ENCODE measurements around the gene CSF3R.

- TF ChIP-seq CTCF (conservative IDR thresholded peaks at IDR 0.05; ENCODE audit: low read depth in 2 of 2) (no peak), CREB1 (CRISPR knock-in tag; IDR thresholded peaks at IDR 0.05; ENCODE audit: low read depth) (no peak), JUNB (IDR thresholded peaks at IDR 0.05; ENCODE audit: unreplicated experiment) (no peak), POLR2AphosphoS5 (IDR thresholded peaks at IDR 0.05; ENCODE audit: low read depth) (no peak), EZH2 (IDR thresholded peaks at IDR 0.05; ENCODE audit: low read depth, unreplicated experiment) (no peak), EZH2phosphoT487 (IDR thresholded peaks at IDR 0.05; ENCODE audit: unreplicated experiment) (no peak), NANOG (IDR thresholded peaks at IDR 0.05; ENCODE audit: borderline replicate concordance) (no peak), REST (IDR thresholded peaks at IDR 0.05; ENCODE audit: unreplicated experiment) (no peak), ETS1 (IDR thresholded peaks at IDR 0.05) (no peak)
These were observed 19.9 kb upstream of the CSF3R start for GRCh38 chr1:36502616-36503015.
